Stomach smooth muscle (tissue), 2 donors: ENCODE measurements around the gene NKX2-8.

Experiments used
- H3K27ac ChIP-seq: one replicate; pipeline ENCODE4 v1.7.0; 2013; ENCODE audit warnings: mild to moderate bottlenecking, low read length, inconsistent platforms
- H3K27me3 ChIP-seq, 2 donors: one replicate each; pipeline ENCODE4 v1.7.0; 2013; ENCODE audit warnings: low read length in 2 of 2; ENCODE audit not compliant: insufficient read depth in 2 of 2, control insufficient read depth in 1 of 2
- H3K36me3 ChIP-seq, 2 donors: one replicate each; pipeline ENCODE4 v1.7.0; 2013; ENCODE audit warnings: low read length in 2 of 2; ENCODE audit not compliant: control insufficient read depth in 2 of 2, insufficient read depth in 2 of 2
- H3K4me1 ChIP-seq: one replicate; pipeline ENCODE4 v1.7.0; 2013; ENCODE audit warnings: low read length; ENCODE audit not compliant: control insufficient read depth, insufficient read depth
- H3K4me3 ChIP-seq, 2 donors: one replicate each; pipeline ENCODE4 v1.7.0; 2013; ENCODE audit warnings: low read length in 2 of 2
- H3K9ac ChIP-seq, 2 donors: one replicate each; pipeline ENCODE4 v1.7.0; 2013; ENCODE audit warnings: low read length in 2 of 2, mild to moderate bottlenecking in 1 of 2
- H3K9me3 ChIP-seq, 2 donors: one replicate each; pipeline ENCODE4 v1.7.0; 2013; ENCODE audit warnings: low read length in 2 of 2; ENCODE audit not compliant: control insufficient read depth in 2 of 2
- donor health status: healthy.
- donor health status: Pancreatic carcinoma.

The NKX2-8 gene

DNA sequence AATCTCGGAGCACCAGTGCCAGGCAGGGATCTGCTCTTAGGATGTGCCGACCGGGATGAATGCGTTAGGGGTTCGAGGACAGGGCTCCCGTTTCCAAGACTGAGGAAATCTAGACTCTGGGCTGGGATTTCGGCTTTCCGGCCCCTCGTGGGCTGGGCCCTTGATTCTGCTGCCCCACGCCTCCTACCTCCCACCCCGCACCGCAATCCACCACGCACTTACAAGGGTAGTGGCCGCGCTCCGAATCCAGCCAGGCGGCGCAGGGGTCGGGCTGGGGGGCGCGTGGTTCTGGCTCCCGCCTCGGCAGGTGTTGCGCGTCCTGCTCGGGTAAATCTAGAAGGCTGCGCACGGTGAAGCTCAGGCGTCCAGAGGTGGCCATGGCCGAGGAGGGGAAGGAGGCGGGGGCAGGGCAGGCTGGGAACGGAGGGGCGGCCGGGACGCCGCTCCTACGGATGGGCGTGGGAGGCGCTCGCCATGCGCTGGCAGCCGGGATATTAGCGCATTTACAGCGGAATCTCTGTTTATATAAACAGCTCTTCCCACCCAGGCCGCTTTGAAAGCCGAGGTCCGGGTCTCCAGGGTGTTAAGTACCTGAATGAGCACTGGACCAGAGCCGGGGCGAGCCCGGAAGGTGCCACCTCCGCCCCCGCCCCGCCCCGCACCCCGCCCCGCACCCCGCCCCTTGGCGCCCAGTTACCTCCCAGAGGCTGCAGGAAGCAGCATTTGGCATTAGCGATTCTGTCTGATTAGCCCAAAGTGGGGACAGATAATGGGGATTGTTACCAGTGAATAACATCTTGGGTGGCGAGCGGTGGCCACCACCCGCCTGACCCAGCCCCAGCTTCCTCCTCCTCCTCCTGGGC, at the start of gene NKX2-8:
TSS of gene NKX2-8 (minus strand) at position 604 of the 863 bp plus-strand sequence. CDS start at position 379, 225 bp downstream.
- no peak within 1 kb of the TSS for H3K27ac ChIP-seq
- H3K4me1 ChIP-seq: peaks cover 16% of the 10 kb centered on the region
- no peaks in the 10 kb centered on the region for H3K36me3 ChIP-seq
- no peak within 1 kb of the TSS for H3K9ac ChIP-seq
- H3K4me3 ChIP-seq: peak within 1 kb of the TSS; percentile 59 to 68
- peaks cover 49 to 63% of the 10 kb centered on the region in 2 donors for H3K27me3 ChIP-seq
- H3K9me3 ChIP-seq: no peaks in the 10 kb centered on the region

DNA sequence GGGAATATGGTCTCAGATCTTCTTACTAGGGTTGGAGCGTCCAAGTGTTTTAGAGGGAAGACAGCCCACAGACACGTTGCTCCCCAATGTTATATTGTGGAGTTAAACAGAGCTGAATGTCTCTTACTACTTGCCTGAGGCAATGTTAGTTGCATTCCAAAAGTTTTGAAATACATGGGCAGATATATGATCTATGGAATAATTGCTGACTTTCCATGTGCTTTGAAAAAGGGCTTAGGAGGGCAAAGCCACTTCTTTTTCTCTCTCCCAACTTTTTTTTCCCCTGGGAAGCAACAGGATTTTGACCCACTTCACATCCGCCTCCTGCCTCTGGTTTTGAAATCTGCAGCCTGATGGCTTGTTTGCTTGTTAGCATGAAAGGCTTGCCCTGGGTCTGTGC, 45.6 kb upstream of the NKX2-8 start:
- H3K4me1 ChIP-seq: no peaks in the 10 kb centered on the region
- peaks cover 4 to 7% of the 10 kb centered on the region in 2 donors for H3K27me3 ChIP-seq
- H3K36me3 ChIP-seq: no peaks in the 10 kb centered on the region
- no peak overlapping the region for H3K4me3 ChIP-seq
- H3K27ac ChIP-seq: no peak overlapping the region
- no peak overlapping the region for H3K9ac ChIP-seq
- H3K9me3 ChIP-seq: peaks cover 0 to 3% of the 10 kb centered on the region in 2 donors

DNA sequence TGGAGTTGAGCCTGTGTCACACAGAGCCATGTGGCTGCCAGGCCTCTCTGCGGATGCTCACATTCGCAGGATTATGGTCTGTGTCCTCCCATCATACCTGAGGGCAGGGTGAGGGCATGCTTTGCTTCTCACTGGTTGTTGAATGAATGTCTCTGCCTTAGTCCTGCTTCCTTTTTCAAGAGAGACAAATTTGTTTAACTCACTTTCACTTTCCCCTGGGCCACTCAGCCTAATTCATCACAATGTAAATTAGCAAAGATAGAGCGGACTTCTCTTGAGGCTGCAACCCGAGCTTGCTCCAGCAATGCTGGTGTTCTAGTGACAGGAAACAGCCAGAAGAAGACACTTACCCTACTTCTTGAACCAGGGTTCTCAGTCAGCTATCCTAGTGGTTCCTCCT, 43.7 kb upstream of the NKX2-8 start:
- Histone ChIP-seq H3K4me3 (no peak overlapping the region), H3K9me3 (peaks cover 0 to 3% of the 10 kb centered on the region in 2 donors), H3K27me3 (peaks cover 4 to 7% of the 10 kb centered on the region in 2 donors), H3K9ac (no peak overlapping the region), H3K4me1 (no peaks in the 10 kb centered on the region), H3K27ac (no peak overlapping the region), H3K36me3 (no peaks in the 10 kb centered on the region)

DNA sequence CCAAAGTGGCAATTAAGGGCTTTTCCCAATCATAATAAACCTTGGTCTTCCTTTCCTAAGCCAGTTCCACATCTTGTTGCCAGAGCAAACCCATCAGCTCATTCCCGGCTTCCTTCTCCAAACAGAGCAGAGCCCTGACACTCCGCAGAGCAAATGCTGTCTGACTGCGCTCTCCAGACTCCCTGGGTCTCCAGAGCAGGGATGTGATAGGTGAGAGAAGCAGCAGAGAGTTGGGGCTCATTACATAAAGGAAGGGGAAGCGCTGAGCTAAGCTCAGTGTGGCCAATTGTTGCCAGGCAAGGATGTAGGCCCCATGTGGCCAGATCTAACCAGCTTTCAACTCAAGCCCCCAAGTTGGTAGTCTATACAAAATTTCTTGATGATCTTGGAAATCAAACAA, 43.0 kb upstream of the NKX2-8 start:
- Histone ChIP-seq H3K36me3 (no peaks in the 10 kb centered on the region), H3K9ac (no peak overlapping the region), H3K4me1 (no peaks in the 10 kb centered on the region), H3K27ac (no peak overlapping the region), H3K27me3 (peaks cover 4 to 7% of the 10 kb centered on the region in 2 donors), H3K9me3 (peaks cover 0 to 3% of the 10 kb centered on the region in 2 donors), H3K4me3 (no peak overlapping the region)

DNA sequence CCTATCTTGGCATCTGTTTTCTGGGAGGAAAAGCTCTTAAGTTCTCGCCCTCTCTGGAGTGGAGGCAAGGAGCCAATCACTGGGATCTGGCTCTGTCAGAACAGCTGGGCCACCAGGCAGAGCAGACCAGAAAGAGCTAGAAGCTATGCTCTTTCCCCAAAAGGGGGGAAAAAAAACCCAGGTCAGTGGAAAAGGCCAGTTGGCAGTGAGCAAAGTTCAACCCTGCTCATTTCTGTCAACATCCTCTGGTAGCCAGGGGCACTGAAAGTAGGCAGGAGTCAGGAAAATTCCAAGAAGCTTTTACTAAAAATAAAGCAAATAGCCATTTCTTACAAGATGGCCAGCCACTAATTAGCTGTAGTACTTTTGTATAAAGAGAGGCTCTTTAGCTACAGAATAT, 42.6 kb upstream of the NKX2-8 start:
- H3K9ac ChIP-seq: no peak overlapping the region
- H3K4me3 ChIP-seq: no peak overlapping the region
- no peaks in the 10 kb centered on the region for H3K36me3 ChIP-seq
- H3K27me3 ChIP-seq: peaks cover 4 to 7% of the 10 kb centered on the region in 2 donors
- peaks cover 0 to 3% of the 10 kb centered on the region in 2 donors for H3K9me3 ChIP-seq
- H3K4me1 ChIP-seq: no peaks in the 10 kb centered on the region
- H3K27ac ChIP-seq: no peak overlapping the region

DNA sequence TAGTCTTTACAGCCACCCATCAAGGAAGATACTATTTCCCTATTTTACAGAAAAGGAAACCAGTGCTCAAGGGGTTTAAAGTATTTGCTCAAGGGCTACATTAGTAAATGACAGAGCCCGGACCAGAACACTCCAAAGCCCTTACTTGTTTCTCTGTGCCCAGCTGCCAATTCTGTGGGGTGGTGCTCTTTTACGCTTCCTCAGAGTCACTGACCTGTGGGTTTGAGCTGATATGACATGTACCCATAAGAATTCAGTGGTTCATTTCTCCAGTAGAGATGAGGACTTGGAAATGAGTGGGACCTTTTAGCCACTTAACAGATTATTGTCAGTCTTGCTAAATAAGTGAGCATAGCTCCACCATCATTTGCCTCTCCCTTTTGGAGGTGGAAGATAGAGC, 37.4 kb upstream of the NKX2-8 start:
- Histone ChIP-seq H3K27ac (no peak overlapping the region), H3K9ac (no peak overlapping the region), H3K36me3 (no peaks in the 10 kb centered on the region), H3K9me3 (peaks cover 0 to 3% of the 10 kb centered on the region in 2 donors), H3K27me3 (peaks cover 0 to 3% of the 10 kb centered on the region in 2 donors), H3K4me3 (no peak overlapping the region), H3K4me1 (no peaks in the 10 kb centered on the region)

DNA sequence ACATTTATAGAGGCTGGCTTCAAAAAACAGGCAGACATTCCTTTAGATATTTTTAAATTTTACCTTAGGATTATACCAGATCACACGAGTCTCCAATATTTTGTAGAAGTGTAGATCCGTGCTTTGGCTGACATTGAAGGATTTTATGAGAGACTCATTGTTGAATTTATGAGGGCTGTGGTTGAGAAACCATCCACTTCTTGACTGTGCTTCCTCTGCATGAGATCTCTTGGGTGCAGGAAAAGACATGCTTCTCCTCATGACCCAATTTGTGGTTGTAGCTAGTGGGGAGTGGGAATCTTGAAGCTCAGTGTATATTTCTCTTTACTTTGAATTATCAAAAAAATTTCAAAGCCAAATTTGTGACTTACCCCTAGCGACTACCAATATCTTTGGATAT, 36.7 kb upstream of the NKX2-8 start:
- H3K27me3 ChIP-seq: peaks cover 0 to 3% of the 10 kb centered on the region in 2 donors
- peaks cover 0 to 4% of the 10 kb centered on the region in 2 donors for H3K9me3 ChIP-seq
- no peaks in the 10 kb centered on the region for H3K4me1 ChIP-seq
- H3K4me3 ChIP-seq: no peak overlapping the region
- no peak overlapping the region for H3K9ac ChIP-seq
- H3K27ac ChIP-seq: no peak overlapping the region
- no peaks in the 10 kb centered on the region for H3K36me3 ChIP-seq

DNA sequence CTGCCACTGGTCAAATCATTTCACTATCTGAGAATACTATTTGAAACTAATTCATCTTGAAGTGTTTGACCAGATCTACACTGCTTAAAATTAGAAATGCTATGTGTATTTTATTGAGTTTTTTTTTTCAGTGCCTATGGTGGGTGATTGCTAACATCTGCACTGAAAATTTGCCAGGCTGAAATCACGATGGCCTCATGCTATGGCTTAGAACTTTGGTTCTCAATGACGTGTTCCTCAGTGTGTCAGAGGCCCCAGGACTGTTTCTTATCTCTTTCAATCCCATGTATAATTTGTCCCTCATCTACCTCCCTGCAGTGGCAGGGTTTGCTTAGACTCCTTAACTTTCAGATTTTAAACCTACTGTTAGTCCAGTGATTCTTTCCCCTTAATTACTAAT, 36.2 kb upstream of the NKX2-8 start:
- Histone ChIP-seq H3K36me3 (no peaks in the 10 kb centered on the region), H3K4me3 (no peak overlapping the region), H3K9ac (no peak overlapping the region), H3K27me3 (peaks cover 2 to 3% of the 10 kb centered on the region in 2 donors), H3K9me3 (peaks cover 2 to 4% of the 10 kb centered on the region in 2 donors), H3K27ac (no peak overlapping the region), H3K4me1 (no peaks in the 10 kb centered on the region)

DNA sequence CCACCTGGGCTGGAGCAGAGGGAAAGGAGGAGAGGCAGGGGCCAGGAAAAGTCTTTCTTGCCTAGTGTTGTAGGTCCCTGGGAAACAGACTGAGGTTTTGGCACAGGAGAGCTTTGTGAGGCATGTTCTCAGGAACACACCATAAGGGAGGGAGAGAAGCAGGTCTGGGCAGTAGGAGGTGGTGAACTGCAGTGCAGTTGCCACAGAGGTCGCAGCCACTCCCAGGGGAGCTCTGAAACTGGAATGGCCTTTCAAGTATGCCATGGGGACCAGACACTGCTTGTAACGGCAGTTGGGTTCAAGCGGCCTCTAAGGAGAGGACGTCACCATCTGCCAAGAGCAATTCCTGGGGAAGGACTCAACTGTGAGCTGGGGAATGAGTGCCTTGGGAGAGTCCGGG, 35.4 kb upstream of the NKX2-8 start:
- peaks cover 4% of the 10 kb centered on the region in 2 donors for H3K9me3 ChIP-seq
- H3K4me3 ChIP-seq: no peak overlapping the region

DNA sequence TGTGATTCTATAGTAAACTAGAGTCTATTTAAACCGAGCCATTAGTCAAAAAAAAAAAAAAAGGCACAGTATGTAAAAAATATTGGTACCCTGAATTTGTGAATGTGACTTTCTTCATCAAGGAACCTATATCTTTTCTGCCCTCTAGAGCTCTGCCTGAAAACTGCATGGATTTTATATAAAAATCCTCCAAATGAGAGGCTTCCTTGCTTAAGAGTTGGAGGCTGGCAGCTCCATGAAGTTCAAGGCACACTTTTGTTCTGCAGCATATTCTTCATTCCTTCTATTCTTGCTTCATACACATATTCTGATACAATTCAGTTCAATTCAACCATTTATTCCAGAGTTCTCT, 23.1 kb upstream of the NKX2-8 start:
- Histone ChIP-seq H3K27me3 (peaks cover 2 to 11% of the 10 kb centered on the region in 2 donors), H3K27ac (no peak overlapping the region), H3K36me3 (no peaks in the 10 kb centered on the region), H3K4me1 (no peaks in the 10 kb centered on the region), H3K4me3 (no peak overlapping the region), H3K9me3 (no peaks in the 10 kb centered on the region), H3K9ac (no peak overlapping the region)

More for the DNA sequence above, 35.4 kb upstream of the NKX2-8 start:
- Histone ChIP-seq H3K9ac (no peak overlapping the region), H3K36me3 (no peaks in the 10 kb centered on the region), H3K27ac (no peak overlapping the region), H3K4me1 (no peaks in the 10 kb centered on the region), H3K27me3 (peaks cover 2 to 4% of the 10 kb centered on the region in 2 donors)
